ENCODE data around the gene CAMK1D. TPM values are rescaled to one million over a fixed set of nuclear protein-coding genes. Genes with fewer than 3 reads are reported as not detected.
"Not testable (repeated sequence)": the region's sequence is repeated elsewhere in the genome, so short reads cannot be mapped to it uniquely, and the experiment has no call there.

The CAMK1D gene
- total RNA-seq, 1 donor from 2014 or later = 14.0 TPM

DNA sequence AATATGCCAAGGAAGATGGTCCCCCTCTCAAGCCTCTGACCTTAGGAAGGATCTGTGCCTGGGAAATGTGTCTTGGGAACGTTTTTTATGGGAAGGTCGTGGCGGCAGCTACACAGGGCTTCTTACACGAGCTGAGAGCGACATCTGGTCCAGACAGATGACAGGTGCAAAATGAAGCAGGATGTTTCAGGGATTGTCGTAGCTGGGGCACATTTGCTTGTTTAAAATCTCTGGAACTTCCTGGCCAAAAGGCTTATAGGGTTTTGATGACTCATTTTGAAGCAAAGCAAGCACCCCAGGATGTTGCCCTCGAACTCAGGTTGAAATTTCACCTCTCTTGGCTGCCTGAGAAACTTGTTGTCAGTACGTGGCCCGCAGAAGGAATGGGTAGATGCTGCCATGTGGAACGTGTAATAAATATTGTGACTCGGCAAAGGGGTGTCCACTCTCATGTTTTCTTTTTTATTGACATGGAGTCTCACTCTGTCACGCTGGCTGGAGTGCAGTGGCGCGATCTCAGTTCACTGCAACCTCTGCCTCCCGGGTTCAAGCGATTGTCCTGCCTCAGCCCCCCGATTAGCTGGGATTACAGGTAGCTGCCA is 117.5 kb downstream of the CAMK1D start:
- peak; percentile 48 for DNase-seq

DNA sequence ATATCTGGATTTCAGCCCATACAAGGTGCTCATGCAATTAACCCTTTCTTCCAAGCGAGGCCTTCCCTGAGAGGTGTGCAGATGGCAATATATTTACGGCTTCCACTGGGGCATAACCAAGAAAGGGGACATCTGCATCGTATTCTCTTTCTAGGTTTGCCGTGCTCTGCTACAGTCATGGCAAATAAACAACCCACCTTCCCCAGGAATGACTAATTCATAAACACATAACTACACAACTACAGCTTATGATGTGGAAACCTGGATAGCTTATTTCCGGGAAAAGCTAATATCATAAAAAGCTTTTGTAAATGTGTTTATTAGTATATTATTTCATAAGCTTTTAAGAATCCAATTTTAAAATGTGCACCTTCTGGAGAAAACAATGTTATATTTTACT is 120.0 kb downstream of the CAMK1D start:
- DNase-seq = no peak

DNA sequence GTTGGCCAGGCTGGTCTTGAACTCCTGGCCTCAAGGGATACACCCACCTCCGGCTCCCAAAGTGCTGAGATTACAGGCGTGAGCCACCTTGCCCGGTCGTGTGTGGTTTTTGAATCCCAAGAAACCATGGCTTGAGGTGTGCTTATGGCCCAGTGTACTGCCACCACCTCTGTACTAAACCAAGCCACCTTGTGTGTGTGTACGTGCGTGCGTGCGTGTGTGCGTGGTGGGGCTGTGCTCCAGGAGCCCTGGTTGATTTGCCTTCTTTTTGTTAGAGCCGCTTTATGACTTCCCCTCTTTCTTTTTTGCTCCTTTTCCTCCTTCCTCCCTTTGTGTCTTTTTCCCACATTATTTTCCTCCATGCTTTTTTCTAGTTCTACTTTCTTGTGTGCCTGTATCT is 121.4 kb downstream of the CAMK1D start:
- no peak for DNase-seq

DNA sequence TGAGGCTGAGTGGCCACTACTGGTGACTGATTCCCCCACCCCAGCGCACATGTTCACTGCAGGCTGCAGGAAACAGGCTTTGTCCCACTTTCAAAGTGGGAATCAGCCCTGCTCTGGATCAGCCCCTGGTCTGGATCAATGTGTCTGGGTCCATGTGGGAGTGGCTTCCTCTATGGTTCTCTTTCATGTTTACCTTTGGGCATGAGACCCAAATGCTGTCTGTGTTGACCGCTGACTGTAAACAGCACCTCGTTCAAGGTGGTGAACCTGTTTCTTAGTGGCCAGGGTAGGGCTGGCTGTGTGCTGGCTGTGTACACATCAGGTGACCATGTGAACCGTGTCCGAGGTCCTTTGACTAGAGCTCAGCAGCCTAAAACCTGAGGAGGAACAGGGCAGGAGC is 121.8 kb downstream of the CAMK1D start:
- DNase-seq = no peak

DNA sequence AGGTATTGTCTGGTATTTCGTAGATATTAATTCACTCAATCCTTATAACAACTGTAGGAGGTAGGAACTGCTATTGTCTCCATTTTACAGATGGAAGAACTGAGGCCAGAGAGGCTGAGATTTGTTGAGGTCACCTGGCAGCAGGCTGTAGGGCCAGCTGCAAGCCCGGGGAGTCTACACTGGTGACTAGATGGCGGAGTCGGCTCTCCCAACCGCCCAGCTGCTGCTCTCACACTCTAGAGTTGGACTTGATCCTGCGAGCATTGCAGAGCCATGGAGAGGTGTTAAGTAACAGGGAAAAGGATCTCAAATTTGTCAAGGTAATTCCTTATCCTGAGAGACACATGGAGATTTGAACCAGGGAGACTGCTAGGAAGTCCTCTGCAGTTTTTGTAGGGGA is 124.1 kb downstream of the CAMK1D start:
- no peak for DNase-seq

DNA sequence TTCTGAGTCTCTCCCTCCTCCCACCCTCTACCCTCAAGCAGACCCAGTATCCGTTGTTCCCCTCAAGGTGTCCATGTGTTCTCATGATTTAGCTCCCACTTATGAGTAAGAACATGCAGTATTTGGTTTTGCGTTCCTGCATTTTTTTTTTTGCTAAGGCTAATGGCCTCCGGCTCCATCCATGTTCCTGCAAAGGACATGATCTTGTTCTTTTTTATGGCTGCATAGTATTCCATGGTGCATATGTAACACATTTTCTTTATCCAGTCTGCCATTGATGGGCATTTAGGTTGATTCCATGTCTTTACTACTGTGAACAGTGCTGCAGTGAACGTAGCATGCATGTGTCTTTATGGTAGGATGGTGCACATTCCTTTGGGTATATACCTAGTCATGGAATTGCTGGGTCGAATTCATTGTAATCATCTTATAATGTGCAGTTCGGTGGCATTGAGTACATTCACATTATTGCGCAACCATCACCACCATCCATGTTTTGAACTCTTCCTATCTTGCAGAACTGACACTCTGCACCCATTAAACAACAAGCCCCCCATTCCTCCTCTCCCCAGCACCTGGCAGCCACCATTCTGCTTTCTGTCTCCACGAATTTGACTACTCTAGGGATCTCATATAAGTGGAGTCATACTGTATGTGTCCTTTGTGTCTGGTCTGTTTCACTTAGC is 125.5 kb downstream of the CAMK1D start:
- no peak for DNase-seq

DNA sequence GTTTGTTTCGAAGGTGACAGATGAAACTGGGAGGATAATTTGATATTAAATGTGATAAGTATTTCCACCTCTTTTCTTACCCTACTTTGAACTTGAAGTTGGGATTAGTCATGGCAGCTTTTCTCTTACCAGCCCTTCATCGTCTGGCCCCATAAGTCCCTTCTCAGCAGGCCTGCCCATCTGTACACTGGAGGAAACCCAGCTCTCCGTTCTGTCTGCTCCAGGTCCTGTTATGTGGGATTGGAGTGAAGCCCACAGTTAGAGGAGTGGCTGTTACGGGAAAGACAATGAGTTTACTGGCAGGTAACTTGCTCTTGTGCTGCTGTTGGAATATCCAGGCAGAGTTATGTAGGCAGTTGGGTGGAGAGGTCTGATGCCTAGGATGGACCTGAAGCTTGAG is 127.3 kb downstream of the CAMK1D start:
- no peak for DNase-seq

DNA sequence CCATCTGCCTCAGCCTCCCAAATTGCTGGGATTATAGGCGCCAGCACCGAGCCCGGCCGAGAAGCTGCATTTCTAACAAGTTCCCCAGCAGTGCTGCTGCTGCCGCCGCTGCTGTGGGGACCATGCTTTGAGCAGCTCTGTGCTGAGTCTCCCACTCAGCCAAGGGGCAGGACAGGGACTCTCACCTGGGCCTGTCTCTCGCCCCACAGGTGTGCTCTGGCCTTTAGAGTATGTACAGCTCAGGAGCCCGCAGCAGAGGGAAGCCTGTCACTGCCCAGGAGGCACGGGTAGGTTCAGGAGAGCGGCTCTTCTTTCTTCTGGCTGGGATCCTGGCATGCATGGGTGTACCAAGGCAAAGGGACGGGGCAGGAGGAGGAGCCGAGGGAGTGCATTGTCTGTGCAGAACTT is 130.1 kb downstream of the CAMK1D start:
- no peak for DNase-seq

DNA sequence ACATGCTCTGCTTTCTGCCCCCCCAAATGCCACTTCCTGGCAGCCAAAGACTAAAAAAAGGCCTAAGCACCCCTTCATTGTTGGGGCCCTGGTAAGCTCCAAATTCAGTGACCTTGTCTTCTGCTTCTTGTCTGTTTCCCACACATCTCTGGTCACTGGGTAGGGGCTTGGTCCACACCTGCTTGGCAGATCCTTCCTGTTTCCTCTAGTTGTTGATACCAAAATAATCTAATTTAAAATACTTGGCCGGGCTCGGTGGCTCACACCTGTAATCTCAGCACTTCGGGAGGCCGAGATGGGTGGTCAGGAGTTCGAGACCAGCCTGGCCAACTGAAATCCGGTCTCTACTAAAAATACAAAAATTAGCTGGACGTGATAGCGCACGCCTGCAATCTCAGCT is 130.6 kb downstream of the CAMK1D start:
- DNase-seq = no peak

DNA sequence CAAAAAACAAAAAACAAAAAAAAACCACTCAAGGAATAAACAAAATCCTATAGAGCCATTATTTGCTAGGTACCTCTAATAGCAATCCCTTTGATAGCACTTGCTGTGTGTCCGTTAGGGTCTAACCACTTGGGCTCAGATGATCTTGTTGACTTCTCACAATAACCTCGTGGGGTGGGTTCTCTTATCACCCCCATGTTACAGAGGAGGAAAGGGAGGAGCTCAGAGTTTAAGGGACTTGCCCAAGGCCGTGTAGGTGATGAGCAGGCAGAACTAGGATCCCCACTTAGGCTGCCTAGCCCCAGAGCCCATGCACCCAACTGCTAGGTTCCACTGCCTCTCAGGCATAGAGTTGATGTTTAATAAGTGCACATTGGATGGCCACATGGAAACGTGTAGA is 131.1 kb downstream of the CAMK1D start:
- DNase-seq = no peak

DNA sequence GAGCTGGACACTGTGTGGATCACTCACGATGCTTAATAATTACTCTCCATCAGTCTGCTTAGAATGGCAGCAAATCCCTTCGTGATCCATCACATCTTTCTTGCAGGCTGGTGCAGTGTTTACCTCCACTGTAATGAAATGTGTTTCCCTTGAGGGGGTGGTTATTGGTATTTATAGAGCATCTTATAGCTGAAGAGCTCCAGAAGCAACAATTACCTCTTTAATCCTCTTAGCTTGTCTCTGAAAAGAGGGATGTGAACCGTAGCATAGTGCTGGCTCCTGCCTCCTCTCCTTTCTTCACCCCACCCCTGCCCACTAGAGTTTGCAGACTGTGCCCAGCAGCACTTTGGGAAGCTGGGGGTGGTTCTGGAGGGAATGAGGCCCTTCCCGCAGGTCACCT is 132.6 kb downstream of the CAMK1D start:
- DNase-seq = no peak

DNA sequence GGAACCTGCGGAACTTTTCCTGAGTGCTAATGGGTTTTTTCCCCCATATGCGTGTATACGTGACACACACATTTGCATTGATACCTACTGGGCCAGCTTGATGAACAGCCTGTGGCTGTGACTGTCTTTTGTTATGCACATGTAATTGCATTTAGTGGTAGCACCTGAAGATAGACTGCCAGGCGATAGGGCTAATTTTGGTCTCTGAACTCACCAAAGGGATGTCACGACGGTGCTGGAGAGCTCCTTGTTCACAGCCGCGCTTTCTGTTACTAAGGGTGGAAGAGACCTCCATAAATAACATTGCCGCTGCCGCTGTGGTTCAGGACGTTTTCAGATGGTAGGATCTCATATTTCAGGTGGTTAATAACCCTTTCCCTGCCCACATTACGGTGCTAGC is 133.2 kb downstream of the CAMK1D start:
- no peak for DNase-seq

DNA sequence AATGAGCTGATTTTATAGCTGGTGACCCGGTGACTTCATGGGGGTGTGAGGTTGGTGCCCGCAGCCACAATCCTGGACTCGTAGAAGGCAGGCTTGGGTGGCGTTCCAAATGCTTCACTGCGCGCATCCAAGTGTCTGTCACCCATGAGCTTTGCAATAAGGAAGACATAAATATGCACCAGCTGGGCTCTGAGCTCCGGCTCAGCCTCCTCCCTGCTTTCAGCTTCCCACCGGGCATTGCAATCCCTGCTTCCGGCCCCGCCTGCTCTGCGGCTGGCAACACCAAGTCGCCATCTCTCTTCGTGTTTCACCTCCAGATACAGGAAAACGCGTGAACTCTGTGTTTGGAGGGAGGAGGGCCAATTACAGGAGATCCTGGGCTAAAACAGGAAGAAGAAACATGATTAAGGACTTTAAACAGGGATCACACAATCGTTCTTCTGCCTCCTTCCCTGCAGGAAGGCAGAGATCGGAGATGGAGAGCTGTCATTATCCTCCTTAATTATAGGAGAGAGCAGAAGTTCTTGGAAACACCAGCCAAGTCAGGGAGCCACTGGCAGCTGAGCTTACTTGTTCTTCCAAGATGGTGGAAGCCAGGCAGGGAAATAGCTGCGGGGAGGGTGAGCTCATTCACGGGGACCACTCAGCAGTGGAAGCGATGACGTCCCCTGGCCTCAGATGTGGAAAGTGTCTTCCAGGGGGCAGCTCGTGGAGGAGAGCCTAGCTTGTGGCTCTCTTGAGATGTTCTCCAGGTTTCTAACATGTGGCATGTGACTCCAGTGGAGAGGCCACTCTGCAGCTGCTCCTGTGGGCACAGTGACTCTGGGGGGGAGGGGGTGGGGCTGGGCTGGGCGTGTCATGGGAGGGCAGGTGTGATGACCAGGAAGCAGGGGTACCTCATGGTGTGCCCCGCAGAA is 134.9 kb downstream of the CAMK1D start:
- peak; percentile 64 for DNase-seq

DNA sequence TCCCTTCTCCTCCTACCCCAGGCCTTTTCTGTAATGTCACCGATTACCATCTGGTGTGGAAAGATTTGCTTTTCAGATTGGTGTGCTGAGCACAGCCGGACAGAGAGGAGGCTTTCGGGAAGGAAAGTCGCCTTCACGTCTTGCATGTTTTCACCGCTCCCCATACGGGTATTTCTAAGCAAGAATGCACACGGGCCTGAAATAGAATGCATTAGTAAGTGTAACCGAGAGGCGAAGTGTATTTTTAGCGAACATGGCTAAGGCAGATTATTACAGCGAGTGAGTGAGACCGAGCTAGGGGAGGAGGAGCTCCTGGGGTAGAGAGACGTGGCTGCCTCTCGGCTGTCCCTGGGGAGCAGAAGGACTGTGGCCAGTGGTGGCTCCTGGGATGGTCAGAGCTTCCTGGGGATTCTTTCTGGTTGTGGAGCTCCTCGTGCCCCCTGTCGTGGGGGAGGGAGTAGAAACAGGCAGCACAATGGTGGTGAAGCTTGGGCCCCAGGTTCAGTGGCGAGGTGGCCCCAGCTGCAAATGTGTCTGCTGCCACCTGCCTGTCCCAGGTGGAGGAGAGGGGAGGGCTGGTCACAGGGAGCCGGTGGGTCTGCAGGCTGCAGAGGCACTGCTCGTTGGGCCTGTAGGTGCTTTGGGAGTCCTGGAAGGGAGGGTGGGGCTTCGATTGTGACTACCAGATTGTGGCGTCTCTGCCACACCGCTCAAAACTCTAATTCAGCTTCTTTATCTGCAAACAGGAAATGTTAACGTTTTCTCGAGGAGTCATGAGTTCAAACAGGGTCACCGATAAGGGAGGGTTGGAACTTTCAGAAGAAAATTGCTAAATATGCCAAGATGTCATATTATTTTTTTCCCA is 135.8 kb downstream of the CAMK1D start:
- peak; percentile 19 for DNase-seq

DNA sequence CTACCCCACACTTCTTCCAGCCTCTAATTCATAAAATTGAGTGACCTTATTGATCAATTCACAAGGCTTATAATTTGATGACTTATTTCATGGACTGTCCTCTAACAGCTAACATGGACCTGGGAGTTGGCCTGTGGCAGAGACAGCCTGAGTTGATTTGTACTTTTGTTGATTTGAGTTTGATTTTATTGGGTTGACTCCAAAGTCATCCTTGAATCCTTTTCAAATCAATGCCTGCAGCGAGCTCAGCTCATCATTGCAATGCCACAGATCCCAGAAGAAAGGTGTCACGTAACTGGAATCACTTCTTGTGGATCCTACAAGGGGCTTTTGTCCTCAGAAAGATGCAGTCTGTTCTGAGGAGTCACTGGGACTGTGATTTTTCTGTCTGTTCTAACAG is 138.0 kb downstream of the CAMK1D start:
- DNase-seq = no peak

DNA sequence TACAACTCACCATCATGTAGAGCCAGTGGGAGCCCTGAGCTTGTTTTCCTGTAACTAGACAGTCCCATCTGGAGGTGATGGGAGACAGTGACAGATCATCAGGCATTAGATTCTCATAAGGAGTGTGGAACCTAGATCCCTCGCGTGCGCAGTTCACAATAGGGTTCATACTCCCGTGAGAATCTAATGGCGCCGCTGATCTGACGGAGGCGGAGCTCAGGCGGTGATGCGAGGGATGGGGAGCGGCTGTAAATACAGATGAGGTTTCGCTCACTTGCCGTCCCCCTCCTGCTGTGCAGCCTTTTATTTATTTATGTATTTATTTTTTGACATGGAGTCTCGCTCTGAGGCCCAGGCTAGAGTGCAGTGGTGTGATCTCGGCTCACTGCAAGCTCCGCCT is 139.3 kb downstream of the CAMK1D start:
- no peak for DNase-seq

DNA sequence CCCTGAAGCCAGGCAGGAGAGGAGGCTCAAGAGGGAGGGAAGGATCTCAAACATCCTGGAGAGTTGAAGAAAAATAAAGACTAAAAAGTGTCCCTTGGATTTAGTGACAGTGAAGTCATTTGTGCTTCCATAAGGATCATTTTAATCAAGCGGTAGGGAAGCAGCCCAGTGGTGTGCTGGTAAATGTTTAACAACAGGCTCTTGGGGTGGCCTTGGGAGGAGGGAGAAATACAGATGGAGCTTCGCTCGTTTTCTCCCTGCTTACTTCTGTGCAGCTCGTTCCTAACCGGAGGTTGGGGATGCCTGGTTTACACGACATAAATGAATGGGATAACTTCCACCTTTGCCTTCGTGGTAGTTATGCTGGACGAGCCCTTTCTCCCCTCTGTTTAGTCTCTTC is 140.0 kb downstream of the CAMK1D start:
- no peak for DNase-seq

DNA sequence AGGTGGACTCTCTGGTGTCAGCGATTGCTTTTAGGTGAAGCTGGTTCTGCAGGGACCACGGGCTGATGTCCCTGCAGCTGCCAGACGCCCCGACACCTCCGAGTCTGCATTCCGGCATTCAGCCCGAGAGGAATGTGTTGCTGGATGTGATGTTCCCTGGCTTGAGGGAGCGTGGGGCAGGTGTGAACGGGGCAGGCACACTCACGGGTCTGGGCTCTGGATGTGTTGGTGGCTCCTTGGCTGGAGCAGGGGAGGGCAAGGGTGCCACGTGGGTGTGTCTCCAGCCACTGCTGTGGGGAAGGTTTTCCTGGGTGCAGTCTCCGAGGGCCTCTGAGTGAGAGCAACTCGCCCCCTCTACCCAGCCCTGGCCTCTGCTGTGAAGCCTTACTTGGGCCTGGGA is 140.5 kb downstream of the CAMK1D start:
- DNase-seq = no peak

DNA sequence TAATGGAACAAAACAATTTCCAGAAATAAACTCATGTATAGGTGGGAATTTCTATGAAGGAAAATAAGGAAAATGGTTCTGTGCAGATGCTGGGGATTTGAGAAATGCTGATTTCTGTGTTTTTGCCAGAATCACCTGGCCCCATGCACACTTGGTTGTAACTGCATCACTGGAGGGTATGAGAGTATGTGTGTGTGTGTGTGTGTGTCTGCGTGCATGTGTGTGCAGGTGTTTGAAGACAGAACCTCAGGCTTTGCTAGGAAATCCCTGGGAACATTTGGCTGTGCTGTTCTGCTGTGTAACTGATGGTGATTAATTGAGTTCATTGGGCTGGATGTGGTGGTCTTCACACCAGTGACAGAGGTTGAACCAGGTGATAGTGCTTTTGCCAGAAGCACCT is 141.6 kb downstream of the CAMK1D start:
- DNase-seq = no peak

DNA sequence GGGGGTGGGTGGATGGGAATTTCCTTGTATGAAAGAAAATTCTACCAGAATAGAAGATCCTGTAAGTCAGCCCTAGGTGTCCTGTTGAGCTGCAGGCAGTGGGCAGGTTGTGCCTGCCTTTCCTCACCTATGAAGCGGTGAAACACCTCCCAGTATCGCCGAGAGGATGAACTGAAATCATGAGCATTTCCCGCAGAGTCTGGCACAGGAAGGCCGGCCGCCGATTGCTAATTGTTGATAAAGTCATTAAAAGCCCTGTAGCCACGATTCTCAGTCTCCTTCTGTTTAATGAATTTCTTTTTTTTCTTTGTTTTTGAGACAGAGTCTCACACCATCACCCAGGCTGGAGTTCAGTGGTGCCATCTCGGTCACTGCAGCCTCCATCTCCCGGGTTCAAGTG is 142.1 kb downstream of the CAMK1D start:
- no peak for DNase-seq

DNA sequence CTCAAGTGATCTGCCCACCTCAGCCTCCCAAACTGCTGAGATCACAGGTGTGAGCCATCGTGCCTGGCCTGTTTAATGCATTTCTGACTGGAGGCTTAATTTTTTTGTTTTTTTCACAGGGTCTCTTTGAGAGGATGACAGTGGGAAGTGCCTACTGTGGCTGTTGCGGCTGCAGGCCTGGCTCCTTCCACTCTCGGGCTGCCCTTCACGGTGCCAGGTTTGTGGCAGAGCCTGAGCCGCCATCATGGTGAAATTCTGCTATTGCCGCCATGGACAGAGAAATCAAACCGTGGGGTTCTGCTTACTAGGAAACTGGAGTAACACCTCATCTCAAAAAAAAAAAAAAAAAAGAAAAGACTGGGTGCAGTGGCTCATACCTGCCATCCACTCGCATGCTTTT is 142.7 kb downstream of the CAMK1D start:
- no peak for DNase-seq

DNA sequence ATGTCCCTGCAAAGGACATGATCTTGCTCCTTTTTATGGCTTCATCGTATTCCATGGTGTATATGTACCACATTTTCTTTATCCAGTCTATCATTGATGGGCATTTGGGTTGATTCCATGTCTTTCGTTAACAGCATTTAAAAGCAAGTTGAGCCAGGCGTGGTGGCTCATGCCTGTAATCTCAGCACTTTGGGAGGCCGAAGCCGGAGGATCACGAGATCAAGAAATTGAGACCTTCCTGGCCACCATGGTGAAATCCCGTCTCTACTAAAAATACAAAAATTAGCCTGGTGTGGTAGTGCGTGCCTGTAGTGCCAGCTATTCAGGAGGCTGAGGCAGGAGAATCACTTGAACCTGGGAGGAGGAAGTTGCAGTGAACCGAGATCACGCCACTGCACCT is 147.7 kb downstream of the CAMK1D start:
- DNase-seq = not testable (repeated sequence)
